Activated T-helper 9 cell treated with anti-CD3 and anti-CD28 coated beads, Interleukin-2, amount 50 U/mL, for 16 hours (primary cell): Measurements from ENCODE around the gene SLC2A4RG.
A peak's percentile ranks its signal among the peaks of the same experiment; 100 is the strongest.
"Not testable (repeated sequence)": the region's sequence is repeated elsewhere in the genome, so short reads cannot be mapped to it uniquely, and the experiment has no call there.

Source experiments
- DNase-seq: peaks from one replicate; pipeline ENCODE4 v3.0.0-alpha.2; 2020; ENCODE audit warnings: low read depth

Gene SLC2A4RG

GRCh38 chr20:63714858-63715257, 24.7 kb upstream of the SLC2A4RG start:
- DNase-seq: no peak

- DNase-seq: no peak
Measured at GRCh38 chr20:63718996-63719395, 20.6 kb upstream of the SLC2A4RG start.

- not testable (repeated sequence) for DNase-seq
Measured at GRCh38 chr20:63722967-63723622, 16.5 kb upstream of the SLC2A4RG start.

GRCh38 chr20:63730189-63730733, 9.3 kb upstream of the SLC2A4RG start:
- not testable (repeated sequence) for DNase-seq

GRCh38 chr20:63731410-63731809, 8.2 kb upstream of the SLC2A4RG start:
- DNase-seq: no peak

- DNase-seq: no peak
Measured at GRCh38 chr20:63732118-63733095, 7.2 kb upstream of the SLC2A4RG start.

- DNase-seq: no peak
Measured at GRCh38 chr20:63733117-63733516, 6.5 kb upstream of the SLC2A4RG start.

GRCh38 chr20:63733579-63734081, 5.9 kb upstream of the SLC2A4RG start:
- no peak for DNase-seq

GRCh38 chr20:63734111-63734945, 5.2 kb upstream of the SLC2A4RG start:
- no peak for DNase-seq

- DNase-seq: no peak
Measured at GRCh38 chr20:63734946-63735858, 4.4 kb upstream of the SLC2A4RG start.

- DNase-seq: peak; percentile 49
Measured at GRCh38 chr20:63735859-63736718, 3.5 kb upstream of the SLC2A4RG start, which contains the start of gene LIME1. LIME1 (plus strand) TSS chr20:63736664; CDS start chr20:63737550, 886 bp downstream.

GRCh38 chr20:63736893-63737694, 2.5 kb upstream of the SLC2A4RG start:
- peak; percentile 37 for DNase-seq

- DNase-seq: no peak
Measured at GRCh38 chr20:63737695-63737944, 2.0 kb upstream of the SLC2A4RG start.

- DNase-seq: no peak
Measured at GRCh38 chr20:63737945-63738686, 1.5 kb upstream of the SLC2A4RG start.

GRCh38 chr20:63738687-63739129, 868 bp upstream of the SLC2A4RG start:
- no peak for DNase-seq

- DNase-seq: peak; percentile 33
Measured at GRCh38 chr20:63740070-63740626, 572 bp downstream of the SLC2A4RG start.

- DNase-seq: no peak
Measured at GRCh38 chr20:63740627-63741353, 1.2 kb downstream of the SLC2A4RG start.
